Right forelimb (tissue), 1 donor: Measurements from ENCODE around the gene QSOX2.
A peak's percentile ranks its signal among the peaks of the same experiment; 100 is the strongest.
"Not testable (repeated sequence)": the region's sequence is repeated elsewhere in the genome, so short reads cannot be mapped to it uniquely, and the experiment has no call there.

Source experiments
- DNase-seq: peaks from one replicate; pipeline ENCODE4 v3.0.0-alpha.2; 2018

Gene QSOX2

GRCh38 chr9:136281421-136282271 is 36.0 kb upstream of the QSOX2 start:
- no peak for DNase-seq

GRCh38 chr9:136280535-136281315 is 35.1 kb upstream of the QSOX2 start:
- DNase-seq, result no peak

GRCh38 chr9:136279471-136279870 is 33.9 kb upstream of the QSOX2 start:
- DNase-seq, result no peak

GRCh38 chr9:136278894-136279293 is 33.3 kb upstream of the QSOX2 start:
- no peak for DNase-seq

GRCh38 chr9:136278221-136278620 is 32.6 kb upstream of the QSOX2 start:
- DNase-seq, result no peak

GRCh38 chr9:136277746-136278145 is 32.1 kb upstream of the QSOX2 start:
- DNase-seq, result no peak

GRCh38 chr9:136276716-136277115 is 31.1 kb upstream of the QSOX2 start:
- DNase-seq, result no peak

GRCh38 chr9:136275655-136276429 is 30.2 kb upstream of the QSOX2 start:
- no peak for DNase-seq

GRCh38 chr9:136274786-136275654 is 29.4 kb upstream of the QSOX2 start:
- DNase-seq, result no peak

- DNase-seq, result no peak
Observed at GRCh38 chr9:136273921-136274785, 28.5 kb upstream of the QSOX2 start.

GRCh38 chr9:136273244-136273865 is 27.7 kb upstream of the QSOX2 start:
- DNase-seq, result no peak

GRCh38 chr9:136270173-136270705 is 24.6 kb upstream of the QSOX2 start:
- DNase-seq, result no peak

GRCh38 chr9:136268735-136269134 is 23.1 kb upstream of the QSOX2 start:
- no peak for DNase-seq

- peak; percentile 69 for DNase-seq
Observed at GRCh38 chr9:136268318-136268717, 22.7 kb upstream of the QSOX2 start.

GRCh38 chr9:136267261-136268111 is 21.9 kb upstream of the QSOX2 start:
- peak; percentile 88 for DNase-seq

GRCh38 chr9:136266641-136267040 is 21.0 kb upstream of the QSOX2 start:
- not testable (repeated sequence) for DNase-seq

- DNase-seq, result no peak
Observed at GRCh38 chr9:136265561-136266355, 20.1 kb upstream of the QSOX2 start.
